HepG2 (cell line): Measurements from ENCODE around the gene TBCCD1. TPM values are rescaled to one million over a fixed set of nuclear protein-coding genes. Genes with fewer than 3 reads are reported as not detected.

ENCODE experiments used
- ATF7-NPFF ChIP-seq: sonication (generic); formaldehyde crosslinking; IDR thresholded peaks from 2 replicates; pipeline ENCODE4 v1.8.1; 2023; ENCODE audit warnings: mild to moderate bottlenecking, low read depth, missing genetic modification reagents, moderate library complexity
- EP300 ChIP-seq, 3 experiments: sonication (generic) in 1 of 3; formaldehyde crosslinking in 1 of 3; IDR thresholded peaks; 2 replicates each; pipeline versions ENCODE4 v1.5.1 to v1.6.1; 2011 to 2020; ENCODE audit warnings: low read depth in 2 of 3, low read length in 2 of 3, borderline replicate concordance in 1 of 3, improper control_type of control experiment in 1 of 3, mild to moderate bottlenecking in 1 of 3, missing genetic modification reagents in 1 of 3, moderate library complexity in 1 of 3
- GATAD1 ChIP-seq: IDR thresholded peaks from 2 replicates; pipeline ENCODE4 v1.6.1; 2016; ENCODE audit warnings: missing genetic modification reagents, missing compliant biosample characterization
- HOXA3 ChIP-seq: sonication (generic); formaldehyde crosslinking; IDR thresholded peaks from 2 replicates; pipeline ENCODE4 v1.5.0; 2020; ENCODE audit warnings: missing genetic modification reagents
- KAT2B ChIP-seq: fragments of 150-350 bp; IDR thresholded peaks from 2 replicates; pipeline ENCODE4 v1.6.1; 2014; ENCODE audit warnings: low read depth, low read length, borderline replicate concordance
- KDM2A ChIP-seq: sonication (generic); formaldehyde crosslinking; IDR thresholded peaks from 2 replicates; pipeline ENCODE4 v1.4.0; 2020; ENCODE audit warnings: low read depth, missing genetic modification reagents, borderline replicate concordance
- KDM6A ChIP-seq: IDR thresholded peaks from 2 replicates; pipeline ENCODE4 v1.6.1; 2016; ENCODE audit warnings: low read depth
- KLF11 ChIP-seq: IDR thresholded peaks from 2 replicates; pipeline ENCODE4 v1.6.1; 2016; ENCODE audit warnings: missing compliant biosample characterization
- KMT2A ChIP-seq: sonication (generic); formaldehyde crosslinking; IDR thresholded peaks from 2 replicates; pipeline ENCODE4 v1.4.0; 2020; ENCODE audit warnings: missing genetic modification reagents
- KMT2B ChIP-seq: IDR thresholded peaks from 2 replicates; pipeline ENCODE4 v1.6.1; 2016; ENCODE audit warnings: missing genetic modification reagents, missing compliant biosample characterization
- MEF2D ChIP-seq: sonication (generic); formaldehyde crosslinking; IDR thresholded peaks from 2 replicates; pipeline ENCODE4 v1.5.1; 2020; ENCODE audit warnings: mild to moderate bottlenecking, missing genetic modification reagents
- RXRB ChIP-seq: IDR thresholded peaks from 2 replicates; pipeline ENCODE4 v1.6.1; 2016; ENCODE audit warnings: borderline replicate concordance, missing genetic modification reagents, missing compliant biosample characterization
- SAP130 ChIP-seq: IDR thresholded peaks from 2 replicates; pipeline ENCODE4 v1.6.1; 2016; ENCODE audit warnings: low read depth
- SOX5 ChIP-seq: IDR thresholded peaks from 2 replicates; pipeline ENCODE4 v1.6.1; 2016; ENCODE audit warnings: borderline replicate concordance
- TAF1 ChIP-seq: sonication (generic); formaldehyde crosslinking; IDR thresholded peaks from 2 replicates; pipeline ENCODE4 v1.4.0; 2020; ENCODE audit warnings: missing genetic modification reagents
- XRCC5 ChIP-seq: fragments of 200-400 bp; formaldehyde crosslinking; optimal IDR thresholded peaks from 2 replicates; pipeline ENCODE3; 2017; ENCODE audit warnings: mild to moderate bottlenecking, low read length
- ZNF382 ChIP-seq: sonication (generic); formaldehyde crosslinking; IDR thresholded peaks from 2 replicates; pipeline ENCODE4 v1.5.0; 2020; ENCODE audit warnings: missing genetic modification reagents, mild to moderate bottlenecking, borderline replicate concordance
- ZNF484 ChIP-seq: sonication (generic); formaldehyde crosslinking; IDR thresholded peaks from 2 replicates; pipeline ENCODE4 v1.5.1; 2020; ENCODE audit warnings: mild to moderate bottlenecking, low read depth, missing genetic modification reagents, borderline replicate concordance
- ZNF710 ChIP-seq: sonication (generic); formaldehyde crosslinking; IDR thresholded peaks from 2 replicates; pipeline ENCODE4 v1.5.0; 2020; ENCODE audit warnings: mild to moderate bottlenecking, missing genetic modification reagents, borderline replicate concordance
- polyA plus RNA-seq, 8 experiments: library from polyadenylated mRNA; depleted of rRNA in 3 of 8; stranded (reverse) in 7 of 8; unstranded in 1 of 8; fragments of >200 nt; fragmentation: Illumina TruSeq in 4 of 8; extraction: Trizol in 4 of 8; gene quantifications; 2 replicates each; pipeline versions ENCODE4 v1.2.1 to v1.2.3, GENCODE V29; 2011 to 2016; ENCODE audit warnings: low read depth in 4 of 8, missing spikeins in 1 of 8, mixed read lengths in 1 of 8; ENCODE audit not compliant: insufficient read depth in 1 of 8
- total RNA-seq, 5 experiments: library from RNA; depleted of rRNA; stranded (reverse); fragments of >200 nt; fragmentation: Illumina TruSeq; extraction: Trizol; gene quantifications; 2 replicates each; pipeline ENCODE4 v1.2.3, GENCODE V29; 2016; ENCODE audit warnings: low read depth in 1 of 5
- TF ChIP-seq, protein P1 (sequence below), 2 experiments: fragments of 450-650 bp in 1 of 2; sonication (generic) in 1 of 2; formaldehyde crosslinking; IDR thresholded peaks; 2 replicates each; pipeline versions ENCODE4 v1.5.0 to v1.8.0; 2020 to 2022; ENCODE audit warnings: mild to moderate bottlenecking in 1 of 2, missing genetic modification reagents in 1 of 2
- TF ChIP-seq, protein P2 (sequence below): IDR thresholded peaks from 2 replicates; pipeline ENCODE4 v1.6.1; 2016; ENCODE audit warnings: missing genetic modification reagents, missing compliant biosample characterization
- TF ChIP-seq, protein P3 (sequence below): sonication (generic); formaldehyde crosslinking; IDR thresholded peaks from 2 replicates; pipeline ENCODE4 v1.4.0; 2020; ENCODE audit warnings: missing genetic modification reagents, borderline replicate concordance

Gene TBCCD1
- total and polyA plus RNA-seq, 2 of the 13 experiments (the other 11 are each of a cell fraction or from before 2014, with no cell fraction given): 13.6 to 16.2 TPM

GRCh38 chr3:186570096-186570940 lies 3.2 kb upstream of the TBCCD1 start, which contains the start of gene DNAJB11 (continued):
- TF ChIP-seq, protein P1, sequence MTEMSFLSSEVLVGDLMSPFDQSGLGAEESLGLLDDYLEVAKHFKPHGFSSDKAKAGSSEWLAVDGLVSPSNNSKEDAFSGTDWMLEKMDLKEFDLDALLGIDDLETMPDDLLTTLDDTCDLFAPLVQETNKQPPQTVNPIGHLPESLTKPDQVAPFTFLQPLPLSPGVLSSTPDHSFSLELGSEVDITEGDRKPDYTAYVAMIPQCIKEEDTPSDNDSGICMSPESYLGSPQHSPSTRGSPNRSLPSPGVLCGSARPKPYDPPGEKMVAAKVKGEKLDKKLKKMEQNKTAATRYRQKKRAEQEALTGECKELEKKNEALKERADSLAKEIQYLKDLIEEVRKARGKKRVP (CRISPR knock-in tag; IDR thresholded peaks at IDR 0.05): peak in 1 of 2 experiments; percentile 79; a peak in 2 of 4 replicates
- TF ChIP-seq GATAD1 (CRISPR knock-in tag) (peak; percentile 98), RXRB (CRISPR knock-in tag) (peak; percentile 90), KLF11 (peak; percentile 90), XRCC5 (peak; percentile 42), TAF1 (CRISPR knock-in tag) (peak; percentile 90), KMT2A (CRISPR knock-in tag) (peak; percentile 90), ZNF484 (CRISPR knock-in tag) (no peak), KDM6A (CRISPR knock-in tag) (peak; percentile 9; the same call in 1 of the 2 replicates), EP300 (IDR thresholded peaks at IDR 0.05; ENCODE audit: low read depth in 2 of 2, low read length in 2 of 2) (peak; percentile 23 to 70; a peak in 2 of 4 replicates), EP300 (CRISPR knock-in tag; IDR thresholded peaks at IDR 0.05; ENCODE audit: borderline replicate concordance) (no peak), ZNF710 (CRISPR knock-in tag) (peak; percentile 34; the same call in 1 of the 2 replicates), SAP130 (CRISPR knock-in tag) (peak; percentile 98), KAT2B (no peak), KMT2B (CRISPR knock-in tag) (peak; percentile 95), KDM2A (CRISPR knock-in tag) (peak; percentile 87; the same call in 1 of the 2 replicates), MEF2D (CRISPR knock-in tag) (0 out of 2 replicates have a peak, but pooled peaks have one; percentile 38), ATF7-NPFF (CRISPR knock-in tag) (peak; percentile 16; the same call in 1 of the 2 replicates), HOXA3 (CRISPR knock-in tag) (peak; percentile 100), ZNF382 (CRISPR knock-in tag) (no peak), SOX5 (CRISPR knock-in tag) (peak; percentile 42; the same call in 1 of the 2 replicates)
- TF ChIP-seq, protein P2, sequence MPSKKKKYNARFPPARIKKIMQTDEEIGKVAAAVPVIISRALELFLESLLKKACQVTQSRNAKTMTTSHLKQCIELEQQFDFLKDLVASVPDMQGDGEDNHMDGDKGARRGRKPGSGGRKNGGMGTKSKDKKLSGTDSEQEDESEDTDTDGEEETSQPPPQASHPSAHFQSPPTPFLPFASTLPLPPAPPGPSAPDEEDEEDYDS (CRISPR knock-in tag): peak; percentile 84
- TF ChIP-seq, protein P3, sequence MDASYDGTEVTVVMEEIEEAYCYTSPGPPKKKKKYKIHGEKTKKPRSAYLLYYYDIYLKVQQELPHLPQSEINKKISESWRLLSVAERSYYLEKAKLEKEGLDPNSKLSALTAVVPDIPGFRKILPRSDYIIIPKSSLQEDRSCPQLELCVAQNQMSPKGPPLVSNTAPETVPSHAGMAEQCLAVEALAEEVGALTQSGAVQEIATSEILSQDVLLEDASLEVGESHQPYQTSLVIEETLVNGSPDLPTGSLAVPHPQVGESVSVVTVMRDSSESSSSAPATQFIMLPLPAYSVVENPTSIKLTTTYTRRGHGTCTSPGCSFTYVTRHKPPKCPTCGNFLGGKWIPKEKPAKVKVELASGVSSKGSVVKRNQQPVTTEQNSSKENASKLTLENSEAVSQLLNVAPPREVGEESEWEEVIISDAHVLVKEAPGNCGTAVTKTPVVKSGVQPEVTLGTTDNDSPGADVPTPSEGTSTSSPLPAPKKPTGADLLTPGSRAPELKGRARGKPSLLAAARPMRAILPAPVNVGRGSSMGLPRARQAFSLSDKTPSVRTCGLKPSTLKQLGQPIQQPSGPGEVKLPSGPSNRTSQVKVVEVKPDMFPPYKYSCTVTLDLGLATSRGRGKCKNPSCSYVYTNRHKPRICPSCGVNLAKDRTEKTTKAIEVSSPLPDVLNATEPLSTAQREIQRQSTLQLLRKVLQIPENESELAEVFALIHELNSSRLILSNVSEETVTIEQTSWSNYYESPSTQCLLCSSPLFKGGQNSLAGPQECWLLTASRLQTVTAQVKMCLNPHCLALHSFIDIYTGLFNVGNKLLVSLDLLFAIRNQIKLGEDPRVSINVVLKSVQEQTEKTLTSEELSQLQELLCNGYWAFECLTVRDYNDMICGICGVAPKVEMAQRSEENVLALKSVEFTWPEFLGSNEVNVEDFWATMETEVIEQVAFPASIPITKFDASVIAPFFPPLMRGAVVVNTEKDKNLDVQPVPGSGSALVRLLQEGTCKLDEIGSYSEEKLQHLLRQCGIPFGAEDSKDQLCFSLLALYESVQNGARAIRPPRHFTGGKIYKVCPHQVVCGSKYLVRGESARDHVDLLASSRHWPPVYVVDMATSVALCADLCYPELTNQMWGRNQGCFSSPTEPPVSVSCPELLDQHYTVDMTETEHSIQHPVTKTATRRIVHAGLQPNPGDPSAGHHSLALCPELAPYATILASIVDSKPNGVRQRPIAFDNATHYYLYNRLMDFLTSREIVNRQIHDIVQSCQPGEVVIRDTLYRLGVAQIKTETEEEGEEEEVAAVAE (CRISPR knock-in tag): peak; percentile 94
